HPDE6-E6E7 (cell line): ENCODE measurements around the gene USB1.

Source experiments
- DNase-seq: peaks from one replicate; pipeline ENCODE4 v3.0.0; 2011; ENCODE audit warnings: missing footprints; ENCODE audit errors: extremely low spot score

USB1 gene, protein sequence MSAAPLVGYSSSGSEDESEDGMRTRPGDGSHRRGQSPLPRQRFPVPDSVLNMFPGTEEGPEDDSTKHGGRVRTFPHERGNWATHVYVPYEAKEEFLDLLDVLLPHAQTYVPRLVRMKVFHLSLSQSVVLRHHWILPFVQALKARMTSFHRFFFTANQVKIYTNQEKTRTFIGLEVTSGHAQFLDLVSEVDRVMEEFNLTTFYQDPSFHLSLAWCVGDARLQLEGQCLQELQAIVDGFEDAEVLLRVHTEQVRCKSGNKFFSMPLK

DNA sequence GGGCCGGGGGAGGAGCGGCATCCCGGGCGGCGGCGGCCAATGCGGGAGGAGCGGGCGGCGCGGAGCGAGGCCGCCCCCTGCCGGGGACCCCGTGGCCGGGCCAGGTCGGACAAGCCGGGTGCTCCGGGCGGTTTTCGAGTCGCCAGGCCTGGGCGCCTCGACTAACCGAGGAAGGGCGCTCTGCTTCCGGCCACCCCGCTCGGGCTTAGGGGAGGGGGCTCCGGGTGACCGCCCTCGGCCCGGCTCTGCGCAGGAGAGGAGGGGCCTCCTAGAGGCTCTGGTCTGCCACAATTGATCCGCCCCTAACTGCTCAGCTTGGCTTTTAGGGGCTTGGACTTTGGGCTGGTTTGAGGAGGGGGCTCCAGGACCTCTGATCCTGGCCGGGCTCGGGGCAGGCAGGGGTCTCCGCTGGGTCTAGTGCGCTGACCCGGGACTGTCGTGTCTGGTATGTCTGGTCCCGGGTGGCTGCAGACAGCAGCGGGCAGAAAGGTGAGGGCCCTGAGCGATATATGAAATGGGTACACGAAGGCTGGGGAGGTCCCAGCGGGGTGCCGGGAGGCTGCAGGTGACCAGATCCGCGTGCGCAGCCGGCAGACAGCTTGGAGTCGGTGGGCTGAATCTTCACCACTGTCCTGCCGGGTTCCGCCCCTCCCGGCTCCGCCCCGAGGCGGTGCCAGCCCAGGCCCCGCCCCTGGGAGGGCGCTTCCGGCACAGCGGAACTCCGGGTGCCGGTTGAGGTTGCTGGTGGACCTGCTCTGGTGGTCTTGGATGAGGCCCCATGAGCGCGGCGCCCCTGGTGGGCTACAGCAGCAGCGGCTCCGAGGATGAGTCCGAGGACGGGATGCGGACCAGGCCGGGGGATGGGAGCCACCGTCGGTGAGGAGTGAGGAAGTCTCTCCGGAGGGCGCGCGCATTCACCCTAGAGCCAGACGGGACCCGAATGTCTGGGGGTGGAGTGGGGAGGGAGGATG, at the start of gene USB1:
Gene USB1 (plus strand): TSS at position 702 of the 971 bp plus-strand sequence. CDS start 77 bp downstream, at position 779.
- peak; percentile 88 for DNase-seq

DNA sequence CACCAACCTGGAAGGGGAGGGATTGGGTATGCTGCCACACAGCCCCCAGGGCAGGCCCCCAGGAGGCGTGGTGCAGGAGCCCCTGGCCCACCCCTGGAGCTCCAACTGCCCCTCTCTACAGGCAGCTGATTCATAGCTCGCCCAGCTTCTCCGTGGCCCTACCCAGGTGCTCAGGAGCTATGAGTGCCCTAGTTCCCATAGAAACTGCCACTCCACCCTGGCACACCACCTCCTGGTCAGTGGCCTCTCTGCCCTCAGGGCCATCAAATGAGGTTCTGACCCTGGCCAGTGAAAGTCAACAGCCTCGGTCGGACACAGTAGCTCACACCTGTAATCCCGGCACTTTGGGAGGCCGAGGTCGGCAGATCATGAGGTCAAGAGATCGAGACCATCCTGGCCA, 48.3 kb upstream of the USB1 start:
- DNase-seq: no peak

DNA sequence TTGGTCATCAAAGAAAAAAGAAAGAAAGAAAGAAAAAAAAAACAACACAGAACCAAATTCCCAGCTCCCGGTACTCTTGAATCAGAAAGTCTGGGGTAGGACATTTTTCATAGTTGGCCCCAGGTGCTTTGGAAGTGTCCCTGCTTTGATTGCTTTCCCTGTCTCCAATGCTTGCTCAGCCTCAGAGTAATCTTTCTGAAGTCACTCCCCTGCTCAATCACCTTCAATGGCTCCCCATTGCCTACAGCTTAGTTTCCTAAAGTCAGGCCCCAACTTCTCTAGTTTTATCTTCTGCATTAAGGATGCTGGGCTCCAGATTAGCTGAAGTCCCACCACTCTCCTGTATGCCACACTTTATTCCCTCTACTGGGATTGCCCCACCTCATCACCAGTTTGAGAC, 47.4 kb upstream of the USB1 start:
- no peak for DNase-seq

DNA sequence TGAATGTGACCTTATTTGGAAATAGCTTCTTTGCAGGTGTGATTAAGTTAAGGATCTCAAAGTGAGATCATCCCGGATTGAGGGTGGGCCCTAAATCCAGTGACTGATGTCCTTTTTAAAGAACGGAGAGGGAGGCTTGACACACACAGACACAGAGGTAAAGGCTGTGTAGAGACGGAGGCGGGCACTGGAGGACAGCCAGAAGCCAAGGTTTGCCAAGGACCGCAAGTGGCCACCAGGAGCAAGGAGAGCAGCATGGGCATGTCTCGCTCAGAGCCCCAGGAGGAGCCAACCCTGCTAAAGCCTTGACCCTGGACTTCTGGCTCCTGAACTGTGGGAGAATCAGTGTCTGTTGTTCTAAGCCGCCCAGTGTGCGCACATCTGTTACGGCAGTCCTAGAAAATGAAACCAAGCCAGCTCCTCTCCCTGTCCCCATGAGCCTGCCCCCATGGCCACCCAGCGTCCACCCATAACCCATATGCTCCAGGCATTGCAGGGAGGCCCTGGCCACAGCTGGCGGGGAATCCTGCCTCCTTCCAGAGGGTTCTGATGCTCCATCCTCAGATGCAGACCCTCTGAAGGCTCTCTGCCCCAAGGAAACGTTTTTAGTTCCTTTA, 45.5 kb upstream of the USB1 start:
- DNase-seq: no peak

DNA sequence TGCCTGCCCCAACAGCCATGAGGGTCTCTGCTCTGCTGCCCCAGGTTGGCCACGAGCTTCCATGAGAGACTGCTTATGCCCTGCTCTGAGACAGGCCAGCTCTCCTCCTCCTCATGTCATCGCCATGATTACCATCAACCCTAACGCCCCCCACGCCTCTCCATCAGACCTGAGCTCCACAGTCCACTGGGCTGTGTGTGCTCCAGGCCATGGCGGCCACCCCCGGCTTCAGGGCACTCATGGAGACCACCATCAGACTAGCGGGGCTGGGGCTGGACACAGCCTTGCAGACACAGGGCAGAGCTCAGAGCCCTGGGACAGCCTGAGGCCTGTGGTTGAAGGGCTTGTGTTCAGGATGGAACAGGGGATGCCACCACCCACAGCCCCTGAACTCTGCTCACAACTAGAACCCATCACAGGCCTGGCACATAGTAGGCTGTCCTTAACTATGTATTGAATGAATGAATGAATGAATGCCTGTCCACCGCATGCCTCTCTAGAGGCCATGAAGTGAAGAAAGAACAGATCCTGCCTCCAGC, 44.9 kb upstream of the USB1 start:
- no peak for DNase-seq

DNA sequence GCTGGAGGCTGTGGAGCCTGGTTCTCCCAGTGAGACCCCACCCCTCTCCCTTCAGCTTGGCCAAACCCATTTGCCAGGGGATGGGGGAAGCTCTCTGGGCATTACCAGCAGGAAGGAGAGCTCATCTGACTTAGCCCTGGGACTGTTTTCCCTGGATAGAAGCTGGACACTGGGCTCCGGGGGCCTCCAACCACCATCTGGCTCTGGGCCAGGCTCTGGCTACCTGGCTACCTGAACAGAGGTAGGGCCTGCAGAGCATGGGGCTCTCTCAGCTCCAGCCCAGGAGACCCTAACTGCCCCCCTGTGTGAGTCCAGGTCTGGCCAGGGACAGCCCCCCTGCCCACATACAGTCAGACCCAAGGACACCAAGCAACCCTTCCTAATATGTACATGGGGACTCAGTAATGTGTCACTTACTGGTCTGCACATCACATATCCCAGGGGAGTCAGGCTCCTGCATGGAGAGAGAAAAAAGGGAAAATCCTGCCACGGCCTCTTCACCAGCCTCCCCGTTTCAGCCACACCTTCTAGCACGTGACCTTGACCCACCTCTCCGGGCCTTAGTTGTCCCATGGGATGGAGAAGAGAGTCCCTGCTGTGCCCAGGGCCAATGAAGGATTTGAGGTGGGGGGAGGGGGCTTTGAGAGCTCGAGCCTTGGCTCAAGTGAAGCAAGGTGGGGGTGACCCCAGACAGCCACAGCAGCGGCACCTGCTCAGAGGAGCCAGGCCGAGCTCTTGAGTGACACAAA, 44.1 kb upstream of the USB1 start:
- no peak for DNase-seq

DNA sequence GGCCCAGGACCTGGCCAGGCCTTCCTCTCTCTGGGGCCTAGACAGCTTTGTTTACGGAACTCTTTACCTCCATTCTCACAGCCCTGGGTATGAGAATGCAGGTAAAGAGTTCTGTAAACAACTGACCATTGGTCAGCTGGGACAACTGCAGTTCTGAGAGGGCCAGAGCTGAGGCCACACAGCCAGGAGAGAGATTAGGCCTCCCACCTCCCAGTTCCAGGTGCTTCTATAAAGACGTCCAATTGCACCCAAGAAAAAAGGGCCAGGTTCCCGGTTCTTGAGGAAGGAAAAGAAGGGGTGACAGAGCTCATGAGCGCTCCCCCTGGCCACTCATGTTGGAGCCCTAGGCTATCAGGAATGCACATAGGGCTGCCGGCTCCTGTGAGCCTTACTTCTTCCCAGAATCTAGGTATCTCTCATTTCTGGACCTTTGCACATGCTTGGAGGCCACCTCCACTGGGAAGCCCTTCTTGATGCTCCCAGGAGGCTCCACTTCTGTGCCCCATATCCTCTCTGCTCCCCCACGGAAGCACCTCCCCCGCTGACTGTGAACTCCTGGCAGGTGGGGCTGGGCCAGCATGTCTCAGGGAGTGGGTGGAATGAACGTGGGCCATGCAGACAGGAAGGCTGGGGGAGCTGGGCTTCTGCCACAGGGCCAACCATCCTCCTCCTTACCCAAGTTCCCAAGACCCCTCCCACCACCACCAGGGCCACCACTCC, 43.4 kb upstream of the USB1 start:
- no peak for DNase-seq

DNA sequence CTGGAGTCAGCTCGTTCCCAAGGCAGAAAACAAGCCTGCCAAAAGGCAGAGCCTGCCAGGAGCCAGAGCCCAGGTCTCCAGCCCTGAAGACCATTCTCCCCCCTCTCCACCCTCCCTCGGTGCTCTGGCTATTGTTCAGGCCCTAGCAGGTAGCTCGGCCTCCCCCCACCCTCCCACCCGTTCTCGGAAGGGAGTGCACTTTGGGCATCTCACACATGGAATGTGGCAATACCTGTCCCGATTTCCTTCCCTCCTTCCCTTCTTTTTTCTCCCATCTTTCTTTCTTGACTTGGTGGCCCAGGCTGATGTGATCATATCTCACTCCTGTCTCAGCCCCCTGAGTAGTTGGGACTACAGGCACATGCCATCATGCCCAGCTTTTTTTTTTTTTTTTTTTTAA, 42.7 kb upstream of the USB1 start:
- DNase-seq: no peak

DNA sequence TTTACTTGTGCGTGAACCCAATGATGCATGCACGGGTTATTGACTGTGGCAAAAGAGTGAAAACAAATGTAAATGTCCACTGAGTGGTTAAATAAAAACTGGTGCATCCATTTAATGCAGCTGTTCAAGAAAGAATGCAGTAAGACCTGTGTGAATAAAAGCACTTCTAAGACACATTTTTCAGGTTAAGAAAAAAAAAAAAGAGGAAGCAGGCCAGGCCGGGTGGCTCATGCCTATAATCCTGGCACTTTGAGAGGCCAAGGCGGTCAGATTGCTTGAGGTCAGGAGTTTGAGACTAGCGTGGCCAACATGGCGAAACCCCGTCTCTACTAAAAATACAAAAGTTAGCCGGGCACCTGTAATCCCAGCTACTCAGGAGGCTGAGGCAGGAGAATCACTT, 42.1 kb upstream of the USB1 start:
- DNase-seq: no peak

DNA sequence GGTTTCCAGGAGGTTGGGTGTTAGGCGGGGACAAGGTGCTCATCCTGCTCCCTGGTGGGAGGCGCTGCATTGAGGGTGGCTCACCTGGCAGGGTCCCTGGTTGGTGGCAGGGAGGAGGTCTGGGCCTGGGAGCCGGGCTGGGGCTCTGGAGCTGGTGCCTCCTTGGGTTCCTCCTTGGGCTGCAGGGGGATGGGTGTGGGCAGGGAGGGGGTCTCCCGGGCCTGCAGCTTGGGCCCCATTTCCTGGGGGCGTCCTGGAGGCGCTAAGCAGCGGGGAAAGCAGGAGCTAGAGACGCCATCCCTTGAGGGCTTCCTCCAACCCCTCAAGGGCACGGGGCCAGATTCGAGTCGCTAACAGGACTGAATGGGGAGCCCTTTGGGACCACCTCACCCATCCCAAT, 41.4 kb upstream of the USB1 start:
- DNase-seq: no peak

DNA sequence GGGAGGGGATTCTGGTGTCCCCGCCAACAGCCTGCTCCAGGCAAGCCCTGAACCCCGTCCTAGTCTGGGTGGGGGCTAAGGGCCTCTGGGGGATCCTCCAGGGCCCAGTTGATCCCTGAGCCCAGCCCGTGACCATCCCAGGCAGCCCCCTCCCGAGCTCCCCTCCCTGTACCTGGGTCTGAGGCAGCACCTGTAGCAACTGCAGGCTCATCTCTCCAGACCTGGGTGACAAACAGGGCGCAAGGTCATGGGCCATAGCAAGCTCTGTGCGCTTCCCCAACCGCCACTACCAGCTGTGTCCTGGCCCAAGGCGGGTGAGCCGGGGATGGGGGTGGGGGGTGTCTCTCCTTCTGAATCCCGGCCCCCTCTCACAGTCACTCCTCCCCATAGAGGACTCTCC, 40.9 kb upstream of the USB1 start:
- DNase-seq: no peak

DNA sequence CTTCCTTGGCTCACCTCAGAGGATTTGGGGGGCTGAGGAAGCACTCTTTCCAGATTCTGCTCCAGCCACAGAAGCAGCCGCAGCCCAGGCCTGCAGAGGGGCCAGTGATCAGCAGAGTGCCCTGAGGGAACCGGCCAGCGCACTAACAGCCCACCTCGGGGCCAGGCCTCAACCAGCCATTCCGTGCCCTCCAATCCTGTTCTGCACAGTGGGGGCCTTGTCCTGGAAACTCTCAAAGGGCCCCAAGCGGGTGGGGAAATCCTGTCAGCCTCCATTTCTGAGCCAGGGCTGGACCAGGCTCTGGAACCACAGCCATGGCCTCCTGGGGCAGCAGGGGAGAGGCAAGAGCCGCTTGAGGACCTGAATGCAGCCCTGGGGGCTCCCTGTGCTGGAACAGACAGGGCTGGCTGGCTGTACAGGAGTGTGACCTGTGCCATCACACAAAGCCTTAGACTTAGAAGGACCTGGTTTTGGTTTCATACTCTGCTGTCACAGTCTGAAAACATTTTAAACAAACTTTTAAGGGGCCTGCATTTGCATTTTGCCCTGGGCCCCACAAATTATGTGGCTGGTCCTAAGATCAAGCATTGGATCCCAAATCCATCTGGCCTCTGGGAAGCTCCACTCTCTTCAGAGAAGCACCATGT, 40.3 kb upstream of the USB1 start:
- no peak for DNase-seq

DNA sequence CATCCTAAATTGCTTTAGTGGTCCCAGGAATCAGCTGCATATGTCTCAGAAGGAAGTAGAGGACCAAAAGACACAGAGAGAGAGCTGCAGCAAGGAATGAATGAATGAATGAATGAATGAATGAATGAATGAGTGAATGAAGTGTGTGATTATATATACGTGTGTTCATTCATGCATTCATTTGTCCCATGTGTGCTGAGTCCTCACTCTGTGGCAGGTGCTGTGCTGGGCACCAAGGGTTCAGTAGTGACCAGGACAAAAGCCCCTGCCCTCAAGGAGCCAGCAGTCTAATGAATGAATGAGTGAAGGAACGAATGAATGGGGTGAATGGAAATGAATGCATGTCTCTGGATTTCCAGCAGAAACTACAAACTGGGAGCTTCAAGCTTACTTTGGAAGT, 39.7 kb upstream of the USB1 start:
- no peak for DNase-seq

DNA sequence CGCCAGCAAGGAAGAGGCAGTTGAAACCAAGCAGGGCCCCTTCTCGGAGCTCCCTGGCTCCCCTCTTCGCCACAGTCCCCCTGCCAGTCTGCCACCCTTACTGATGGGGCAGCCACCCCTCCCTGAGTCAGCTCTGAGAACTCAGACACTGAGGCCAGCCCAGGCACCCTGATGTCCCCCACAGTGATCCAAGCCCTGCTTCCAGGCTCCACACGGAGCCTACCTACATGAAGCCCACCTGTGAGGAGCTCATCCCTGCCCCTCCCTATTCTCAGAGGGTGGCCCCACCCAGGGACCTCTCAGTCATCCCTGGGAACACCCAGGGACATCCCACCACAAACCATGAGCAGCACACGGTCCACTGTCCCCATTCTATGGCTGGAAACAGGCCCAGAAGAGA, 39.2 kb upstream of the USB1 start:
- DNase-seq: no peak

DNA sequence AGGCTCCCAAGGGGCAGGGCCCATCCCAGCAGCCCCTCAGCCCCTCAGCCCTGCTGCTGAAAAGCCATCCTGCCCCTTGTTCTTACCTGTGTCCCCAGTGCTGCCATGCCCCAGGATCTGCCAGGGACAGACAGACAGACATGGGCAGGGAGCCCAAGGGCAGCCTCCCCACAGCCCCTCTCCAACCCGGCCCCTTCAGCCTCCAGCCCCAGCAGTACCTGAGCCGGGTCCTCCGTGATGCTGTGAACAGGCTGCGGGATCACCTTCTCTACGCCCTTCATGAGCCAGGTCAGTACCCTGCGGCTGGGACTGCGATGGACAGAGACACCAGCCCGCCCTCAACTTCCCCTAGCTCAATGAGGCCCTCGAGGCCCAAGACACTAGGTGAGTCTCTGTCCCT, 38.5 kb upstream of the USB1 start:
- no peak for DNase-seq

DNA sequence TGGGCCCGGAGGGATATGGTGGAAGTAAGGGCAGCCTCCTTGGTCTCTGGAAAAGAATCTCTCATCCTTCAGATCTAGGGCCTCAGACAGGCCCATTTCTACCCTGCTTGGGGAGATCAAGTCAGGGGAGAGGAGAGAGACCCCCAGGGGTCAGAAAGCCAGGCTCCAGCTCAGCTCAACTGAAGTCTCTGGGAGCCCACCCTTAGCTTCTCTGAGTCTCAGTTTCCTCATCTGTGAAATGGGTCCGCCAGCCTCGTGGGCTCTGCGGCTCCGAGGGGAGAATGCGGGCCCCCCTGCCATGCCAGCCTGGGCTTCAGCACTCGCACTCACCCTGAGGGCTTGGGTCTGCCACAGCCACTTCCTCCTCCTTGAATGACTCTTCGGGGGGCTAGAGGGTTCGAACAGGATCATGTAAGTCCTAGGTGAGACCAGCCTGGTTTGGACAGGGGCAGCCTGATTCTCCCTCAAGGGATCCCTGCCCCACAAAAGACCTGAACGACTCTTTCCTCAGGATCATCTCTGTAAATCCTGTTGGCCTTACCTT, 37.0 kb upstream of the USB1 start:
- DNase-seq: no peak

DNA sequence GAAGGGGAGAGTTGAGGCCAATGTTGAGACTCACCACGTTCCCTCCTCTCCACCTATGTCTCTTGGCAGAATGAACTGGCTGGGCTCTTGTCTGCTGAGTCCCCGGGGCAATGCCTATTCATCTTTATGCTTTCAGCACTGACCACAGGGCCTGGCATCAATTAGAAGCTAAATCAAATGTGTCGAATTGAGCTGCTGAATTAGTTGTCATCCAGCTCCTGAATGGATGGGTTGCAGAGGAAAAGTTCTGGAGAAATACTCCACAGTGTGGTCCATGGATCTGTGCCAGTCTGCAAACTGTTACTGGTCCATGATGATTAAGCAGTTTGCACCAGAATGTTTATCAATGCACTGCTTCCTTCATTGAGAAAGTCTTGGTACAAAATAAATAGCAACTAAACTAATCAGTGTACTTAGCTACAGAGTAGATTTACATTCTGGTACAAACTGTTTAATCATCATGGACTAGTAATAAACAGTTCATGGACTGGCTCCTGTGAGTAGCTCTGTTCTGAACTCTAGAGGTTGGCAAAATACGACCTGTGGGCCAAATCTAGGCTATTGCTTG, 34.9 kb upstream of the USB1 start:
- no peak for DNase-seq

DNA sequence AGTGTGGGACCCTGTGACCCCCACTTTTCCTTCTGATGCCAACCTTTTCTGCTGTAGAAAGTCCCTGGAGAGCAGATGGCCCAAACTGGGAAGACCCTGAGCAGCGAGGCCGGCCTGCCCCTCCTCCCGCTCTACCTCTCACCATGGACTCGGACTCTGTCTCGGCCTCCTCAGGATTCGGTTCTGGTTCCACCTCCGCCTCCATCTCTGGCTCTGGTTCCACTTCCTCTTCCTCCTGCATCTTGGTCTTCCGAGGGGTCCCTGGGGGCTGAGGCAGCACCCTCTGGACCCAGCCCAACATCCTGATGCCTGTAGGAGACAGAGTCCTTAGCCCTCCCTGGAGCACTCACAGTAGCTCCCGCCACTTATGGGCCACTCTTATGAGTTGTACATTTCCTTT, 34.2 kb upstream of the USB1 start:
- DNase-seq: no peak

DNA sequence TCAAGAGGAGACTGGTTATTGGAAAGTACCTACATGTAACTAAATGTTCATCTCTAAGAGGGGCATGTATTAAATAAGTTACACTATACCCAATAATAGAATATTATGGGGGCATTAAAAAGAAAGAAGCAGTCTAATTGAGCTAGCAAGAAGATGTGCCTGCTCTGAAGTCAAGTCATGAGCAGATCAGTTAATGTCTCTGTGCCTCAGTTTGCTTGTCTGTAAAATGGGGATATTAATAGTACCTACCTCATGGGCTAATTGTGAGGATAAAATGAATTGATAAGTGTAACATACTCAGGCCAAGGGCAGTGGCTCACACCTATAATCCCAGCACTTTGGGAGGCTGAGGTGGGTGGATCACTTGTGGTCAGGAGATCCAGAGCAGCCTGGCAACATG, 33.3 kb upstream of the USB1 start:
- no peak for DNase-seq
